ENCODE measurements around the gene TMEM88.

Gene TMEM88, protein sequence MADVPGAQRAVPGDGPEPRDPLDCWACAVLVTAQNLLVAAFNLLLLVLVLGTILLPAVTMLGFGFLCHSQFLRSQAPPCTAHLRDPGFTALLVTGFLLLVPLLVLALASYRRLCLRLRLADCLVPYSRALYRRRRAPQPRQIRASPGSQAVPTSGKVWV

DNA sequence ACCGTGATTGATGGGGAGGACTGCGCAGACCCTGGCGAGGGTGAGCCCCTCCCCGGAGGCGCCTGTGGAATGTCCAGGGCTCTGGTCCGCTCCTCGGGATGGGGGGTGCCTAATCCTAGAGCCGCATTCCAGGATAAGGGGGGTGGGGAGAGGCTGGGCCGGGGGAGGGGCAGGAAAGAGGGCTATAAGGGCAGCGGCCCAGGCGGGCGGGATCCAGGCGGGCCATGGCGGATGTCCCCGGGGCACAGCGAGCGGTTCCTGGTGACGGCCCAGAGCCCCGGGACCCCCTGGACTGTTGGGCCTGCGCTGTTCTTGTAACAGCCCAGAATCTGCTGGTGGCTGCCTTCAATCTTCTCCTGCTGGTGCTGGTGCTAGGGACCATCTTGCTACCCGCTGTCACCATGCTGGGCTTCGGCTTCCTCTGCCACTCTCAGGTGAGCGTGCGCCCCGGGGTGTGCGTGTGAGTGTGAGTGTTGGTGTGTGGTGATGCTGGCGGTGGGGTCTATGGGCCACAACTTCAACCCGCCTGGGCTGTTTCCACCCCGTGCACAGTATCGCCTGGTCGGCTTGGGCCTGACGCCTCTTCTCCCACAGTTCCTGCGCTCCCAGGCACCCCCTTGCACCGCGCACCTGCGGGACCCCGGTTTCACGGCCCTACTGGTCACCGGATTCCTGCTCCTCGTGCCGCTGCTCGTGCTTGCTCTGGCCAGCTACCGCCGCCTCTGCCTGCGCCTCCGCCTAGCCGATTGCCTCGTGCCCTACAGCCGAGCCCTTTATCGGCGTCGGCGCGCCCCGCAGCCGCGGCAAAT lies at the start of gene TMEM88:
Gene TMEM88 (plus strand): TSS at position 216 of the 809 bp plus-strand sequence. CDS start 9 bp downstream, at position 225.
- TF ChIP-seq, protein P1, sequence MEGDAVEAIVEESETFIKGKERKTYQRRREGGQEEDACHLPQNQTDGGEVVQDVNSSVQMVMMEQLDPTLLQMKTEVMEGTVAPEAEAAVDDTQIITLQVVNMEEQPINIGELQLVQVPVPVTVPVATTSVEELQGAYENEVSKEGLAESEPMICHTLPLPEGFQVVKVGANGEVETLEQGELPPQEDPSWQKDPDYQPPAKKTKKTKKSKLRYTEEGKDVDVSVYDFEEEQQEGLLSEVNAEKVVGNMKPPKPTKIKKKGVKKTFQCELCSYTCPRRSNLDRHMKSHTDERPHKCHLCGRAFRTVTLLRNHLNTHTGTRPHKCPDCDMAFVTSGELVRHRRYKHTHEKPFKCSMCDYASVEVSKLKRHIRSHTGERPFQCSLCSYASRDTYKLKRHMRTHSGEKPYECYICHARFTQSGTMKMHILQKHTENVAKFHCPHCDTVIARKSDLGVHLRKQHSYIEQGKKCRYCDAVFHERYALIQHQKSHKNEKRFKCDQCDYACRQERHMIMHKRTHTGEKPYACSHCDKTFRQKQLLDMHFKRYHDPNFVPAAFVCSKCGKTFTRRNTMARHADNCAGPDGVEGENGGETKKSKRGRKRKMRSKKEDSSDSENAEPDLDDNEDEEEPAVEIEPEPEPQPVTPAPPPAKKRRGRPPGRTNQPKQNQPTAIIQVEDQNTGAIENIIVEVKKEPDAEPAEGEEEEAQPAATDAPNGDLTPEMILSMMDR (IDR thresholded peaks at IDR 0.05) = no peak

DNA sequence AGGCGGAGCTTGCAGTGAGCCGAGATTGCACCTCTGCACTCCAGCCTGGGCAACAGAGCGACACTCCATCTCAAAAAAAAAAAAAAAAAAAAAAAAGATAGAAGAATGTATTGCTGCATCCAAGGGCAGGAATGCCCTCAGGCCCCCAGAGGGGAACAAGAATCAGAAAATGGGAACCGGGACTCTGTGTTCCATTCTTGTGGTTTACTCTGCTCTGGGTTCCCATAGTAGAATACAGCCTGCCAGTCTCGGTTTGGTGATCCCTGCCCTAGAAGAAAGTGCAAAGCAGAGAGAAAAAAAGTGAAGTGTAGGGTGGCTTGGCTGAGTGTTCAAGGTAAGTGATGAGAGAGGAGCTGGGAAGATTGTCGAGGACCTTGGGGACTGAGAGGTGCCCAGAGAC lies 48.3 kb upstream of the TMEM88 start:
- TF ChIP-seq, protein P1 (IDR thresholded peaks at IDR 0.05) = no peak

DNA sequence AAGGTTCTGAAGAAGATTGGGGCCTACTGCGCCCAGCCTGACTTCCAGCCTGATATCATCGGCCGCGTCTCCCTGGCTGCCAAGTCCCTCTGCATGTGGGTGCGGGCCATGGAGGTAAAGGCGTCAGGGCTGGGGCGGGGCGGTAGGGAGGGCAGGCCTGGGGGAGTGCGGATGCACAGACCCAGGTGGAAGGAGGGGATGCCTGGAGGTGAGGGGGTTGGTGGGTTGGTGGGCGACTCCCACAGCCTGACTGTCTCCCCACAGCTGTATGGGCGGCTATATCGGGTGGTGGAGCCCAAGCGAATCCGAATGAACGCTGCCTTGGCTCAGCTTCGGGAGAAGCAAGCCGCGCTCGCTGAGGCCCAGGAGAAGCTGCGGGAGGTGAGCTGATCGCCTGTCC lies 47.7 kb upstream of the TMEM88 start:
- TF ChIP-seq, protein P1 (IDR thresholded peaks at IDR 0.05) = no peak

DNA sequence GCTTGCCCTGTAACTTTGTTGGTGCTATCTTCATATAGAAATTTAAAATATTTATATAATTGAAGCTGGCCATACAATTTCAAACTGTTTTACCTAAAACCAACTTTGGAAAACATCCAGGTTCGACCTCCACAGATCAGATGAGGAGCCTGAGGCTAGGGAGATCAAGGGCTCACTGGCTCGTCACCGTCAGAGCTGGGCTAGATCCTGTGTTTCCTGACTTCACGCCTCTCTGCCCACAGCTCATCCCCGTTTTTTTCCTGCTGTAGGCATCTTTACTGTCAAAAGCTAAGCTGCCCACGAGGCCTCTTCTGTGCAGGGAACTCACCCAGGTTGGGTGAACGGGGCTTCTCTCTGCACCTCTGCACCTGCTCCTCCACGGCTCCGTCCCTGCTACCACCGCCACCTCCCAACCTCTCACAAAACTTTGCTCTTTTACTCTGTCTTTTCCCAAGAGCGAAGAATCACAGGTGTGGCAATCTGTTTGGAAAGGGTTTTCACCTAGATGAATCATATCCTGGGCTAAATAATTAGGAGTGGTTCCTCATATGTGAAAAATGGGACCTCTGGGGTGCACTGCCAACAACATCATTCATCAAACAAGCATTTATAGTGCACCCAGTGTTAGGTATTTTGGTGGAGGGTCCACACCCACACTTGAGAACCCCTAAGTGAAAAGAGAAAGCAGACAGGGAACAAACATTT lies 45.6 kb upstream of the TMEM88 start:
- TF ChIP-seq, protein P1 (IDR thresholded peaks at IDR 0.05) = no peak

DNA sequence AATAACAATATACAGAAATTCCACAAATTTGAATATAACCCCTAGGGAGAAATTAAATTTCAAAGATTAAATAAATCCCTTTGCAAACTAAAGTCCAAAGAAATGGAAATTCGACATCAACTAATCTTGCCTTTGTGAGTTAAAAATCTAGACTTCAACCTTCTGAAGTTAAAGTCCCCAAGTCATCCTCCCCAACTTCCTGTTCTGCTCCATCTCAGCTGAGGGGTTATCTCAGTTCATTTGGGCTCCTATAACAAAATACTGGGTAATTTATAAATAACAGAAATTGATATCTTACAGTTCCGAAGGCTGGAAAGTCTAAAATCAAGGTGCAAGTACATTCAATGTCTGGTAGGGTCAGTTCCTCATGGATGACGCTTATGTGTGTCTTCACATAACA lies 43.6 kb upstream of the TMEM88 start:
- TF ChIP-seq, protein P1 (IDR thresholded peaks at IDR 0.05) = no peak

DNA sequence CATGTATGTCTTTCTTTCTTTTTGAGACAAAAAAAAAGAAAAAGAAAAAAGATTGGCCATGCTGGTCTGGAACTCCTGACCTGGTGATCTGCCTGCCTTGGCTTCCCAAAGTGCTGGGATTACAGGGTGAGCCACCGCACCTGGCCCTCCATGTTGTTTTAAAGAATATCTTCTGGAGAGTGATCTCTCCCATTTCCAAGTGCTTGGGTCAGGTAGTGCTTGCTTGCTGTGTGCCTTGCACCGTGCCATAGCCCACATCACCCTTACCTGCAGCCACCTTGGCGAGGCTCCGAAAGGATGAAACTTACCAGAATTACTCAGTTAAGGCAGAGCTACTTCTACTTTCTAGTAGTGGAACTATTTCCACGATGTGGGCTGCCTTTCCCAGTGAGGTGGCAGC lies 39.9 kb upstream of the TMEM88 start:
- TF ChIP-seq, protein P1 (IDR thresholded peaks at IDR 0.05) = no peak

DNA sequence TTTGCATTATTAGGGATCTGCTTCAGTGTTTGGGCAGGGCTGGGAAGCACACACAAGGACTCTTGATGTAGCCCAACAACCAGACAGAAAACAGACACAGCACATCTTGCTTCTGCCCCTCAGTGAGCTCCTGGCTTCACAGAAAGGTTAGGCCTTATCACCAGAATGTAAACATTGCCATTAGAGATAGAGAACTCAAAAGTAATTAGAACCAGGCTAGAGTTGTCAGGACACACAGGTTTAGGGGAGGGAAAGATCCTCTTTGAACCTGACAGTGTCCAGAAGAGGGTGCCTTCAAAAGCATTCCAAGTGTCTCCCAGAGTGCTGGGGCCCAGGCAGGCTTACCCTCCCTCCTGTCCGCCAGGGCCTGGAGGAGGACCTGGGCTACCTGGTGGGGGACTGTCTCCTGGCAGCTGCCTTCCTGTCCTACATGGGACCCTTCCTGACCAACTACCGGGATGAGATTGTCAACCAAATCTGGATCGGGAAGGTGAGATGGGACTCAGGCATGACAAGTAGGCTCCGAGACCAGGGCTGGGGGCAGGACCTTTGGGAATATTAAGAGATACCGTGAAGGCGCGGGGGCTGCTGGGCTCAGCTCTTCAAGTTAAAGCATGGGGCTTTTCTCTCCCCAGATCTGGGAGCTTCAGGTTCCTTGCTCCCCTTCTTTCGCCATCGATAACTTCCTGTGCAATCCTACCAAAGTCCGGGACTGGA lies 37.8 kb upstream of the TMEM88 start:
- TF ChIP-seq, protein P1 (IDR thresholded peaks at IDR 0.05) = no peak
